Measurements from ENCODE around the gene CPM.

DNA sequence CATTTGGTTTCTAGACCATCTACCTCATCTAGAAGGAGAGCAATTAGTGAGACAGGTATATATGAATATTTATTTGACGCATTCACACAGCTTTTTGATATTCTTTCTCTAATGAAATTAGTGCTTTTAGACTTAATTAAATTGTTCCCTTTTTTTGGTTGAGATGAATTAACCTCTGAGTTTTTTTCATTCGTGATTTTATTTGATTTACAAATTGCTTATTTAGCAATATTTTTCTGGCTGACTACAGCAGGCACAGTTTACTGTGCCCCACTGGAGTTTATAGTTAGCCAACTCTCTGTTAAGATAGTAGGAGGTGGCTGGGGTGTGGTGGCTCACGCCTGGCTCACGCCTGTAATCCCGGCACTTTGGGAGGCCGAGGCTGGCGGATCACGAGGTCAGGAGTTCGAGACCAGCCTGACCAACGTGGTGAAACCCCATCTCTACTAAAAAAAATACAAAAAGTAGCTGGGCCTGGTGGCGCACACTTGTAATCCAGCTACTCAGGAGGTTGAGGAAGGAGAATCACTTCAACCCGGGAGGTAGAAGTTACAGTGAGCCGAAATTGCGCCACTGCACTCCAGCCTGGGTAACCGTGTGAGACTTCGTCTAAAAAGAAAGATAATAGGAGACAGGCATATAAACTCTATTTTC, 108.2 kb downstream of the CPM start:
- TF ChIP-seq, protein P1, sequence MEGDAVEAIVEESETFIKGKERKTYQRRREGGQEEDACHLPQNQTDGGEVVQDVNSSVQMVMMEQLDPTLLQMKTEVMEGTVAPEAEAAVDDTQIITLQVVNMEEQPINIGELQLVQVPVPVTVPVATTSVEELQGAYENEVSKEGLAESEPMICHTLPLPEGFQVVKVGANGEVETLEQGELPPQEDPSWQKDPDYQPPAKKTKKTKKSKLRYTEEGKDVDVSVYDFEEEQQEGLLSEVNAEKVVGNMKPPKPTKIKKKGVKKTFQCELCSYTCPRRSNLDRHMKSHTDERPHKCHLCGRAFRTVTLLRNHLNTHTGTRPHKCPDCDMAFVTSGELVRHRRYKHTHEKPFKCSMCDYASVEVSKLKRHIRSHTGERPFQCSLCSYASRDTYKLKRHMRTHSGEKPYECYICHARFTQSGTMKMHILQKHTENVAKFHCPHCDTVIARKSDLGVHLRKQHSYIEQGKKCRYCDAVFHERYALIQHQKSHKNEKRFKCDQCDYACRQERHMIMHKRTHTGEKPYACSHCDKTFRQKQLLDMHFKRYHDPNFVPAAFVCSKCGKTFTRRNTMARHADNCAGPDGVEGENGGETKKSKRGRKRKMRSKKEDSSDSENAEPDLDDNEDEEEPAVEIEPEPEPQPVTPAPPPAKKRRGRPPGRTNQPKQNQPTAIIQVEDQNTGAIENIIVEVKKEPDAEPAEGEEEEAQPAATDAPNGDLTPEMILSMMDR (conservative IDR thresholded peaks at IDR 0.05), result no peak
- TF ChIP-seq EZH2 (IDR thresholded peaks at IDR 0.05; ENCODE audit: low read depth), result no peak
